Activated effector memory CD4-positive, alpha-beta T cell treated with Interleukin-2 at 50 U/mL for 16 hours (primary cell): ENCODE results near the gene AP2A1.

ENCODE experiments used
- DNase-seq: peaks from one replicate; pipeline ENCODE4 v3.0.0-alpha.2; 2020

Gene AP2A1

DNA sequence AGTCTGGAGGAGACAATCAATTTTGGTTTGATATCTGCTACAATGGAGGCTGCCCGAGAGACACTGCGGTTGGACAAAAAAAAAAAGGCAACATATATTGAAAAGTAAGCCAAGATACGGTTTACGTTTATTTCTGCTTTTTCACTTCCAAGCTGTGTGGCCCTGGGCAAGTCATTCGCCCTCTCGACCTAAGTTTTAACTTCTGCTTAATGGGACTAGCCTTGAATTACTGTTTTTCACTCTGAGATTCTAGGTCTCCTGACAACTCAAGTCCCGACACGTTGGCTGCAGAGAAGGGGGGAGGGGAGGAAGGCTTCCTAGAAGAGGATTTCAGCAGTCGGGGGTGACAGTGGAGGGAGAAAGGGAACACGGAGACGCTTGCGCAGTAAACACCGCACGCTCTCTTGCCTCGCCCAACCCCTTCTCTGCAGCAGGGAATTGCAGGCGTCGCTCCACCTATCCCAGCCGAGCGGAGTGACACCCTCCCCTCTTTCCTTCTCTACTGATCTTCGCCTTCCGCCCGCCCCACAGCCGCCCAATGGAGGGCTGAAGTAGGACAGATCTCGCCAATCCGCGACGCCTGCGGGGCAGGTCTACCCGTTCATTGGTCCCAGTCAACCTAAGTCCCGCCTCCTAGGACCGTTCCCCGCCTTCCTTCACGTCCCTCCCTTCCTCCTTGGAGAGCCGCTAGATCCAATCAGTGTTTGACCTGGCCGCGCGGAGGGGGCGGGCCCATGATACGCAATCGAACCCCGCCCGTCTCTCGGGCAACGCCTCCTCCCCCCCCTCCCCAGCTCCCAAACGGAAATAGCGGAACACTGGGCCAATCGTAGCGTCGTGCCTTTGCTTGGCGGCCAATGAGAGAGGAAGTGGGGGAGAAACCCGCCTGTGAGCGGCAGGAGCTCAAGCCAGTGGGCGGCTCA lies 533 bp upstream of the AP2A1 start:
- peak; percentile 99 for DNase-seq

DNA sequence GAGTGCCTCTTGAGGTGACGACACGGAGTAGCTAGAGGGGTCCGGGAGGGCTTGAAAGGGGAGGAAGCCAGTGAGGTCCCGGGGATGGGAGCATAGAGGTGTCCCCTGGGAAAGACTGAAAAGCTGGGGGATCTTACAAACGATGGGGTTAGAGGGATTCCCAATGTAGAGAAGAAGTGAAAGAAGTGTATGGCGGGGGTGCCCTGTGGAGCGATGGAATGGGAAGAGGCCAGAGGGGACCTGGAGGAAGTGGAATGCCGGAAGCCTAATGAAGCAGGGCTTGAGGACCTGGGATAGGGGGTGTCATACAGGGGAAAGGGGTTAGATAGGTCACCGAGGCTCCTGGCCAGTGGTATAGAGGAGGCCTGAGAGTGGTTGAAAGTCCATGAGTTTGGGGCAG lies 580 bp downstream of the AP2A1 start:
- DNase-seq = no peak

DNA sequence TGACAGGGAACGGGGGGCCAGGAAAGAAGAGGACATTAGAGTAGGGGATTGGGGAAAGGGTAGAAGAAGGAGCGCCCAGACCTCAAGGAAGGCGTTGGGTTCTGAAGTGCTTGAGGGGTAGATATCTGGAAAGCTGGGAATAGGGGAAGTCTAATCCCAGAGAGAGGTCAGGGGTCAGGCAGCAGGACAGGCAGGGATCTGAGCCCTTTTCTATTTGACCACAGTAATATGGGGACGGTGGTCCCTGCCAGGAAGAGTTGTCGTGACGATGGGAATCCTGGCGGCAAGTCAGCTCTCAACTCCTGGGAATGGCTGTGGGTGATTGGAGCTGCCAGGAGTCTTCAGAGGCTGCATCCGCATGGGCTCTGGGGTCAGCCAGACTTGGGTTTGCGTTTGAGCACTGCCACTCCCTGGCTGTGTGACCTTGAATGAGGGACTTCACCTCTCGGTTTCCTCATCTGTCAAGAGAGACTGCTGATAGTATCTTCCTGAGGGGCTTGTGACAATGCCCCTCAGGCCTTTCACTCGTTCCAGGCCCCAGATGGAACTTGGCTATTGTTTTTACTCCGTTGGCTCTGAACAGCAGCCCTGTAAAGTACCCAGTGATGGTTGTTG lies 1.3 kb downstream of the AP2A1 start:
- no peak for DNase-seq

DNA sequence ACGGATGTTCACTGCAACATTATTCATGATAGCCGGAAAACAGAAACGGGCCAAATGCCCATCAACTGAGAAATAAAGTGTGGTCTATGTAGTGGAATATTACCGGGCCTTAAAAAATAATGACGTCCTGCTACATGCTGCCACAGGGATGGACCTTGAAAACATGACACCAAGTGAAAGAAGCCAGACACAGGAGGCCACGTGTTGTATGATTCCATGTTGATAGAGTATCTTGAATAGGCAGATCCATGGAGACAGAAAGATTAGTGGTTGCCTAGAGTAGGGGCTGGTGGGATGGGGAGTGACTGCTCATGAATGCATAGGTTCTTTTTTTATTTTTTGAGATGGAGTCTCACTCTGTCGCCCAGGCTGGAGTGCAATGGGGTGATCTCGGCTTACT lies 3.7 kb downstream of the AP2A1 start:
- DNase-seq = no peak

DNA sequence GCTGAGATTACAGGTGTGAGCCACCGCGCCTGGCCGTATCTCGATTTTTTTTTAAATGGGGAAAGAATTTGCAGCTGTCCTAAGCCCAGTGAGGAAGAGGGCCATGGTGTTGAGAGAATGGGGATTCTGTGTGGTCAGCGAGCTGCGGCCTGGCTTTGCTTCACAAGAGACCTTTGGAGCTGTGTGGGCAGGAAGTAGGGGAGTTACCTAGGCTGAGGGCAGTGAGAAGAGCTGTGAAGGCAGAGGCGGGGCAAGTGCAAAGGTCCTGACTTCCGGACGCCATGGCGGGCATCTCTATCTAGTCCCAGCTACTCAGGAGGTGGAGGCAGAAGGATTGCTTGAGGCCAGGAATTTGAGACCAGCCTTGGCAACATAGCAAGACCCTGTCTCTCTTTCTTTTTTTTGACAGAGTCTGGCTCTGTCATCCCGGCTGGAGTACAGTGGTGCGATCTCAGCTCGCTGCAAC lies 4.9 kb downstream of the AP2A1 start:
- no peak for DNase-seq

DNA sequence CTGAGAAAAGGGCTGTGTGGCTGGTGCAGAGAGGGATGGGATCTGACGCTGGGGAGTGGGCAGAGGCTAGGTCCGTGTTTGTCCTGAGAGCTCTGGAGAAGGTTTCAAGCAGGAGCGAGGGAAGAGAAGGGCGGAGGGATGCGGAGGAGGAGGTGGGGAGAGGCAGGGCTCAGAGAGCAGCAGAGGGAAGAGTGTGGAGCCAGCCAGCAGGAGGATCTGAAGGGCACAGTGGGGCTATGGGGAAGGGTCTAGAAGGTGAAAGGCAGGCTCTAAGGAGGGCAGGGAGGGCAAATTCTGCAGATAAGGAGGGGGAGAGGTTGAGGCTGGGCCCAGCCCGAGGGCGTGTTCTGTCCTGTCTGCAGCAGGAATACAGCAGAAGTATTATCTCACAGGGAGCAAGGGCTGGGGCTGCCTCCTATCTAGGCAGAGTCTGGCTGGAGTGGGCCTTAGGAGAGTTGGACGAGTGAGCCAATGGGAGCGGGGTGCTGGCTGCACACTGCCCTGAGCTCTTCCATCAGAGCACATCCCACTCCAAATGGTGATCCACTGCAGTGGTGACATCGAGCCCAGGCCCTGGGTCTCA lies 6.1 kb downstream of the AP2A1 start:
- no peak for DNase-seq

DNA sequence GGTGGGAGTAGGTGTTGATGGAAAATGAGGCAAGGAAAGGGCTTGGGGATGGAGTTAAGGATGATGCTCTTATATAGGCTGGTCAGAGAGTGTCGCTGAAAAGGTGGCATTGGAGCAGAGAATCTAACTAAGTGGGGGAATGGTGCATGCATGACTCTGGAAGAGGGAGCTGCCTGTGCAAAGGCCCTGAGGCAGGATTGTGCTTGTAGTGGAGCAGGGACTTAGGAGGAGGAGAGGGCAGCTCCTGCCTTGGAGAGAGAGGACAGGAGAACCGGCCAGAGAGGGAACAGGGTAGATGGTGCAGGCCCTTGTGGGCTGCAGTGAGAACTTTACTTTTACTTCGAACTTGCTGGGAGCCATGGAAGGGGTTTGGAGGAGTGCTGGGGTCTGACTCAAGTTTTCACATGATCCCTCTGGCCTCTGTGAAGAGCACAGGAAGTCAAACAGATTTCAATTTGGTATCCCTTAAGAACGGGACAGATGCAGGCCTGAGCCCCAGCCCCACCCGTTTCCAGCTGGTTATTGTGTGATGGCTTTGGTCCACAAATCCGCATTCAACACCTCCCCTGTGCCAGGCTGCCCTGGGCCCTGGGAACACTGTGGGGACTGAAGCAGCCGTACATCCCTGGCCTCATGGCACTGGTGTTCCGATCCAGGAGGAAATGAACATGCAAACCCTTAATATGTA lies 7.0 kb downstream of the AP2A1 start:
- DNase-seq = no peak

DNA sequence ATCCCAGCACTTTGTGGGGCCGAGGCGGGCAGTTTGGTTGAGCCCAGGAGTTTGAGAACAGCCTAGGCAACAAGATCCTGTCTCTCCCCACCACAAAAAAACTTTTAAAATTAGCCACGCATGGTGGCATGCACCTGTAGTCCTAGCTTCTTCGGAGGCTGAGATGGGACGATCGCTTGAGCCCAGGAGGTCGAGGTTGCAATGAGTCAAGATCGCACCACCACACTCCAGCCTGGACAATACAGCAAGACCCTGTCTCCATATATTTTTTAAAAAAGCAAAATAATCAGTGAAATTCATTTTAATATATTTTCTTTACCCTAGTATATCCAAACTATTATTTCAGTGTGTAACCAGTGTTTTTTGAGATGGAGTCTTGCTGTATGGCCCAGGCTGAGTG lies 8.2 kb downstream of the AP2A1 start:
- no peak for DNase-seq

DNA sequence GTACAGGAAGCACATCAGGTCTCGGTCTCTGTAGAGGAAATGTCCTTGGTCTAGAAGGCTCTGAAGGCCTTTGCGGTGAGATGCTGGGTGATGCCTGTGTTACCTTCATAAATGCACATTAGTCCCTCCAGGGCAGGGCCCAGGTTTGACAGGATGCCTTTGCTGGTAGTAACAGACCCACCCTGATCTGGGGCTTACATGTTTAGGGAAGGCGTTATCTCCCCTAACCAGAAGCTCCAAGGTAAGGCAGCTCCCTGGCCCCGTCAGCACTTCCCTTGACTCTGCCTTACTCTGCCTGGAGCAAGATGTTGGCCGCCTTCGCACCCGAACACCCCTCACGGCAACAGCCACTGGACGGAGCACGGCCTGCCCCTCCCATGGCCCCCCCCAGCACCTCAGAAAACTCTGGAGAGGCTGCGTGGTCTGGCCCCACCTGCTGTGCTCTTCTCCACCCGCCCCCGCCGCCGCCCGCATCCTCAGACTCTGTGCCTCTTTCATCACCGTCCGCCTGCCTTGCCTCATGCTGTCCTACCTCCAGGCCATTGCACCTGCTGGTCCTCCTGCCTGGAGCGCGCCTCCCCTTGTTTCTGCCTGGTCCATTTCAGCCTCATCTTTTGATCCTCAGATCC lies 9.1 kb downstream of the AP2A1 start:
- no peak for DNase-seq

DNA sequence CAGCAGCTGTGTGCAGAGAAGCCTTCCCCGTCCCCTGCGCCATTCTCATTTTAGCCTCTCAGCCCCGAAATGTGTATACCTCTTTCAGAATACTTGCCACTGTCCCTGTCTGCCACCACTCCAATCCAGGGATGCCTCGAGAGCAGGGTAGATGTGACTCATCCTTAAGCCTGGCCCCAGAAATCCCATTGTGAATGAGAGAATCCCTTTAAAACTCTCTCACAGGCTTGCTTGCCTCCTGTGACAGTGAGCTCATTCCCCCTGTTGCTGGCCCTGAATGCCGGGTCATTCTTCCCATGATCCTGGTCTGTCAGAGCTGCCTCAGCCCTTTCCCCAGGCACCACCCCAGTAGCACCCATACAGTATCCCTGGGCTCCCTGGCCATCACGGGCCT lies 9.6 kb downstream of the AP2A1 start:
- DNase-seq = no peak

DNA sequence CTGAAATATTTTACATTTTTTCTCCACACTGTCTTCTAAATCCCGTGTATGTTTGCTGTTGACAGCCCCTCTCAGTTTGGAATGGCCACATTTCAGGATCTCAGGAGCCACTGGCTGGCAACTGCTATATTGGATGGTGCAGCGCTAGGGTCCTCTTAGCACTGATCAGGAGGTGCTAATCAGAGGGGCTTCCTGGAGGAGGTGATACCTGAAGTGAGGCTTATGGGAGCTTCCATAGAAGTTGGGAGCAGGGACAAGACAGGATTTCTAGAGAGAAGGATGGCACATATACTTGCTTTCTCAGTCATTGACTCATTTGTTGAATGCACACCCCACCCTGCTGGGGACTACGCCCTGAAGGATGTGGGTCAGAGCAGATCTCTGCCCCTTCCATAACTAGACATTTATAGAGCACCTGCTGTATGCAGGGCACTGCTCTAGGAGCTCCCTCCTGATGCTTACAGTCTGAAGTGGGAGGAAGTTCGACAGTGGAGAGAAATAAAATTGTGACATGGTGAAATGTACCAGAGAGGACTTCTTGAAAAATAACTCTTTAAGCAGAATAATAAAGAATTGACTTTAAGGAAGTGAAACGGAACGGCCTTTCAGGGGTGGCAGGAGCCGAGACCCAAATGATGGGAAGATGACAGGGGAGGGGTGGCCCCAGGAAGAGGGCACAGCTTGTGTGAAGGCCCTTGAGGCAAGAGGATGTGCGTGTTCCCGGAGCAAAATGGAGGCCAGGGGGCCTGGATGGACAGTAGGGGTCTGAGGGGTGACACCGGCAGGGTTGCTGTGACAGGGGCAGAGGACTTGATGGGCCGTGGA lies 13.1 kb downstream of the AP2A1 start:
- no peak for DNase-seq

DNA sequence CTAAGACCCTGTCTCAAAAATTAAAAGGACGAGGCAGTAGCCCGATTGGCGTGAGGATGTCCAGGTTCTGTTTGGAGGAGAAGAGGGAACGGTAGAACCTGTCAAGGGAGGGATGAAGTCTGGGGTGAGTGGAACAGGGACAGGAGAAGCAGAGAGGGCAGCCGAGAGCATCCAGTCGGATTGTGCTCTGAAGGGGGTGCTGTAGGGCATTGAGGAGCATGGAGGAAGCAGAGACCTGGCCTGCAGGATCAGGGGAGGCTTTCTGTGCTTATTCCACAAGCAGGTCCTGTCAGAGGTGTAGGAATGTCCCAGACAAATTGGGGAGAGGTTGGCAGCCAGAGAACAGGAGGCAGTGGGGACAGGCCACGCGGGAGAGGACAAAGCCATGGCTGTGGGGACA lies 14.1 kb downstream of the AP2A1 start:
- no peak for DNase-seq

DNA sequence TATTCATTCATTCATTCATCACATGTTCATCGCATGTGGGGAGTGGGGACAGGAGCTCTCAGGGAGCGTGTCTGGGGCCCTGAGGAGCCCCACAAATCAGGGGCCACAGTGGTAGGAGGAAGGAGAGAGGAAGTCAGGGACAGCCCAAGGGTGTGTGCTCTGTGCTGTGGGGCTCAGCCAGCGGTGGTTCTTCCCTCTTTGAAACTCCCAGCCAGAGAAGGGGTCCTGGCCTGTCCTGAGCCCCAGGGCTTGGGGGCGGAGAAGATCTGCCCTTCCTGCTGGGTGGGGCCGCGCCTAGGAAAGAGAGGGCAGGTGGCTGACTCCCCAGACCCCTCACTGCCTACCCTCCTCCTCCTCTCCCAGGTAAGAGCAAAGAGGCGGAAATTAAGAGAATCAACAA lies 14.6 kb downstream of the AP2A1 start:
- no peak for DNase-seq

DNA sequence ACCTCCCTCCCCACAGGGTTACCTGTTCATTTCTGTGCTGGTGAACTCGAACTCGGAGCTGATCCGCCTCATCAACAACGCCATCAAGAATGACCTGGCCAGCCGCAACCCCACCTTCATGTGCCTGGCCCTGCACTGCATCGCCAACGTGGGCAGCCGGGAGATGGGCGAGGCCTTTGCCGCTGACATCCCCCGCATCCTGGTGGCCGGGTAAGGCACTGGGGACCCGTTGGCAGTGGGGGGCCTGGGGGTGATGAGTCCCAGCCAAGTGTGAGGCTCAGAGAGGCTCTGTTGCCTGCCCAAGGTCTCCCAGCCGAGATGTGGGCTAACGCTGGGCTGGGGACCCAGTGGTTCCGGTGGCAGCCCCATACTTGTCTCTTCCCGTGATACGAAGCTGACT lies 15.7 kb downstream of the AP2A1 start:
- no peak for DNase-seq

DNA sequence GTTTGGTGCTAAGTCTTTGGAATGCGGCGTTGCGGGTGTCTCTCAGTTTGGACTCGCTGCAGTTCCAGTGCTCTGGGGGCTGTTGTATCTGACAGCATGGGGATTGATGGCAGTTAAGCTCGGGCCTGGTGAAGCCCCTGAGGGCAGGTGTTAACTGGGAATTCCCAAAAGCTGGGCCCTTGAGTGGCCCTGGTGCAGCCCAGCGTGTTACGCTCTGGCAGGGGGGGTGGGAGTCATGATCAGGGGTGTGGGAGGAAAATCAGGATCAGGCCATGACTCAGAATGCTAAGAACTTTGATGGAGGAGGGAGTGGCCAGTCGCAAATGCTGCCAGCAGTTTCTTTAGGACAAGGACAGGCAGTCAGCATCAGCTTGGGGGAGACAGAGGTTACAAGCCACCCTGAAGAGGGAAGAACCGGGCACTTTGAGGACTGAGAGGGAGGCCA lies 19.6 kb downstream of the AP2A1 start:
- no peak for DNase-seq

DNA sequence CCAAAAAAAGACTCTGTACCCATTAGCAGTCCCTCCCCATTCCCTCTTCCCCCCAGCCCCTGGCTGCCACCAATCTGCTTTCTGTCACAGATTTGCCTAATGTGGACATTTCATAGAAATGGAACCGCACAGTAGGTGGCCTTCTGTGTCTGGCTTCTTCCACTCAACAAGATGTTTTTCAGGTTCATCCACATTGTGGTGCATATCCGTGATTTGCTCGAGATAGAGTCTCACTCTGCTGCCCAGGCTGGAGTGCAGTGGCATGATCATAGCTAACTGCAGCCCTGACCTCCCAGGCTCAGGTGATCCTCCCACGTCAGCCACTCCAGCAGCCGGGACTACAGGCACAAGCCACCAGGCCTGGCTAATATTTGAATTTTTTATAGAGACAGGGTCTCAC lies 20.9 kb downstream of the AP2A1 start:
- no peak for DNase-seq

DNA sequence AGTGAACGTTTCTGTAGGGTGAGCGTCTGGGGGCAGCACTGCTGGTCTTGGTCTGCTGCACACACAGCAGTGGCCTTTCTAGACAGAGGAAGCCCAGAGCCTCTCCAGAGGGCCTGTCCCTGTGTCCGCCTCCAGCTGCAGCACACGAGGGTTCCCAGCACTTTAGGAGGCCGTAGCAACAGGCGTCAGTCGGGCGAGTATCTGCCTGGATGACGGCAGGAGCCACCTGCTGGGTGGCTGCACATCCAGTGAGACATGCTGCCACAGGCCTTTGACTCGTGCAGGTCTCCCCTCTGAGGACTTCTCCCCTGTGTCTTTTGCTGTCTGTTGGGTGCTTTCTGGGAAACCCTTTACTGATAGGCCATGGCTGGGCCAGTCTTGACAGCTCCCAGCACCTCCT lies 22.1 kb downstream of the AP2A1 start:
- DNase-seq = no peak

DNA sequence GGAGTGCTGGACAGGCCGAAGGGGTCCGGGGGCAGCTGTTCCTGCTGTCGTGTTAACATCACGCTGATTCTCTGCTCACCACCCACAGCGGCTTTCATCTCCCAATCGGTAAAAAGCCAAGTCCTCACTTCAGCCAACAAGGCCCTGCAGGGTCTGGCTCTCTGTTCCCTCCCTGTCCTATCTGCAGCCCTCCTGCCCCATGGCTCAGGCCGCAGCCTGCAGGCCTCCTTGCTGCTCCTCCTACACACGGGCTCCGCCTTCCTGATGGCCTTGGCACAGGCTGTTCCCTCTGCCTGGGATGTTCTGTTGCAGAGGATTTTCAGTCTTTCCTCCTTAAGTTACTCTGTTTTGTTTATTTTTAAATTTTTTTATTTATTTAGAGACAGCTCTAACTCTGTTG lies 24.1 kb downstream of the AP2A1 start:
- no peak for DNase-seq

DNA sequence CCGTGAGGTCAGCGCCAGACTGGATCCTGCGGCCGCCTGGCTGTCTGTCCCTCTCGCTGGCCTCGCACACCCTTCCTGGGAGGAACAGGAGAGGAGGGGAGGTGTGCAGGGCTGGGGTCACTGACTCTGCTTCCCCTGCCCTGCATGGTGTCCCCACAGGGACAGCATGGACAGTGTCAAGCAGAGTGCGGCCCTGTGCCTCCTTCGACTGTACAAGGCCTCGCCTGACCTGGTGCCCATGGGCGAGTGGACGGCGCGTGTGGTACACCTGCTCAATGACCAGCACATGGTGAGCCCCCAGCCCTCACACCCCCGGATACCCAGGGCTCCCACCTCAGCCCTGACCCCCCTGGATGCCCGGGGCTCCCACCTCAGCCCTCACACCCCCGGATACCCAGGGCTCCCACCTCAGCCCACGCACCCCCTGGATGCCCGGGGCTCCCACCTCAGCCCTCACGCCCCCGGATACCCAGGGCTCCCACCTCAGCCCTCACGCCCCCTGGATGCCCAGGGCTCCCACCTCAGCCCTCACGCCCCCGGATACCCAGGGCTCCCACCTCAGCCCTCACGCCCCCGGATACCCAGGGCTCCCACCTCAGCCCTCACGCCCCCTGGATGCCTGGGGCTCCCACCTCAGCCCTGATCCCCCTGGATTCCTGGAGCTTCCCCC lies 25.1 kb downstream of the AP2A1 start:
- no peak for DNase-seq

DNA sequence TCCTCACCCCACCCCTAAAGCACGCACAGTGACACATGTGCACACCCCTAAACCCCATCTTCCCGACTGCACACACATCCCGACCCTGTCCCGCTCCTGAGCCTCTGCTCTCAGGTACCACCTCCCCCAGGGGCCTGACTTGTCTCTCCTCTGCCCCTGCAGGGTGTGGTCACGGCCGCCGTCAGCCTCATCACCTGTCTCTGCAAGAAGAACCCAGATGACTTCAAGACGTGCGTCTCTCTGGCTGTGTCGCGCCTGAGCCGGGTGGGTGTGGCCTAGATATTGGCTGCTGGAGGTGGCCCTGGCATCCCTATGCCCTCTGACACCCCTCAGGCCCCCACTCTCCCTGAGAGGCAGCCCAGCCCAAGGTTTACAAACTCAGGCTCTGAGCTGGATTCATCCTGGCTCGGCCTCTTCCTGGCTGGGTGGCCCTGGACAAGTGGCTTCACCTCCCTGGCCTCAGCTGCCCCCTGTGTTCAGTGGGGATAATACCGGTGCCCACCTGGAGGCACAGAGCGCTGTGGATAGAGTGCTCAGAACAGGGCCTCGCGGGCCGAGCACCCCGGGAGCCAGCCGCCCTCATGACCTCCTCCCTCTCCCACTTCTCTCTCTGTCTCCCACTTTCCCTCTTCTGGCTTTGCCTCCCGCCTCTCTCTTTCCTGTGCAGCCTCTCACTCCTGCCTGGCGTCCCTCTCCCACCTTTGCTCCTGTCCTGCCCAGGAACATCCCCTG lies 26.2 kb downstream of the AP2A1 start:
- DNase-seq = no peak

DNA sequence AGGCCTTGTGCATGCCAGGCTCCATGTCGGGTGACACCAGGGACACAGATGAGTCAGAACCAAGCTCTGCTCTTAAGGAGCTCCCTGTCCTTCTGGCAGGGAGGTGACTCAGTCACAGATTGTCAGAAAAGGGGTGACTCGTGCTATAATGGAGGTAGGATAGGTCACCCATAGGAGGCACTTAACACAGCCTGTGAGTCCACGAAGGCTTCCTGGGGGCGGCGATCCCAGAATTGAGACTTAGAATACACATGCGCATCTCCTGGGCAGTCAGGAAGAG lies 26.7 kb downstream of the AP2A1 start:
- DNase-seq = no peak
